Inferior parietal cortex (tissue), 1 donor: ENCODE measurements around the gene PRDX2.

Experiments used
- DNase-seq: peaks from one replicate; pipeline ENCODE4 v3.0.0-alpha.2; 2016; ENCODE audit errors: extremely low spot score

Gene PRDX2

GRCh38 chr19:12792051-12792852 lies 9.3 kb downstream of the PRDX2 start:
- DNase-seq: peak; percentile 47

DNA sequence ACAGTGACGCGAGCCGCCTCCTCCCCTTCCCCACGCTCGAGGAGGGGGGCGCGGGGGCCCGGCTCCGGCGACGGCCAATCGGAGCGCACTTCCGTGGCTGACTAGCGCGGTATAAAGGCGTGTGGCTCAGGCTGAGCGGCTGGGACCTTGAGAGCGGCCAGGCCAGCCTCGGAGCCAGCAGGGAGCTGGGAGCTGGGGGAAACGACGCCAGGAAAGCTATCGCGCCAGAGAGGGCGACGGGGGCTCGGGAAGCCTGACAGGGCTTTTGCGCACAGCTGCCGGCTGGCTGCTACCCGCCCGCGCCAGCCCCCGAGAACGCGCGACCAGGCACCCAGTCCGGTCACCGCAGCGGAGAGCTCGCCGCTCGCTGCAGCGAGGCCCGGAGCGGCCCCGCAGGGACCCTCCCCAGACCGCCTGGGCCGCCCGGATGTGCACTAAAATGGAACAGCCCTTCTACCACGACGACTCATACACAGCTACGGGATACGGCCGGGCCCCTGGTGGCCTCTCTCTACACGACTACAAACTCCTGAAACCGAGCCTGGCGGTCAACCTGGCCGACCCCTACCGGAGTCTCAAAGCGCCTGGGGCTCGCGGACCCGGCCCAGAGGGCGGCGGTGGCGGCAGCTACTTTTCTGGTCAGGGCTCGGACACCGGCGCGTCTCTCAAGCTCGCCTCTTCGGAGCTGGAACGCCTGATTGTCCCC lies 10.1 kb downstream of the PRDX2 start, which contains the start of gene JUNB:
Gene JUNB, plus strand, starts transcription at position 142 of the 706 bp plus-strand sequence. Its CDS starts 286 bp downstream, at position 428.
- DNase-seq: peak; percentile 97

- DNase-seq: no peak
These were observed 10.8 kb downstream of the PRDX2 start for GRCh38 chr19:12790628-12791344.

DNA sequence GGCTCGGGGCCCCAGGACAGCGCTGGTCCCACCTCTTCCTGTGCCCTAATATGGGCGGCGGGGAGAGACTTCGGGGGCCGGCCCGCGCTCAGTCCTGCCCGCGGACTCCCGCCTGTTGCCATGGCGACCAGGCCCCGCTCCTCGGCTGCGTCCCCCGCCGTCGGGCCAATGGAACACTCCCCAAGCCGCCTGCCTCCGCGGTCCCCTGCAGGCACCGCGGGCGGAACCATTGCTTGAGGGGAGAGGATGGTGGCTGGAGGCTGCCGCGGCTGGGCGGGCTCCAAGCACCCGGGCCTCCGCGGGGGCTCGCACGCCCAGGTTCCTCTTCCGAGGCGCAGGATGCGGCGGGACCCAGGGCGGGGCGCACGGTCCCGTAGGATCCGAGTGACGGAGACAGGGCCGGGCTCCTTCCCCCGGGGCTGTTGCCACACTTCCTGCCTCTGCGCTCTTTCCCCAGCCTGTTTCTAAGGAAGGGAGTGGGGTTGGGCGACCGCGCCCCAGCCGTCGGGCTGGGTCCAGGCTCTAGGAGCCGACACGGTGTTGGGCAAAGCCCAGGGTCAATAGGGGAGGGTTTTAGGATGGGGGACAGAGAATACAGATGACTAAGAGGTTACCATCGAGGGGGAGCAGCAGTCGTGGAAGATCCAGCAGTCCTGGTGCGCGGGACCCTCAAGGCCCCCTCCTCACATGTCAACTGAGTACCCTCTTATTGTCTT lies 11.5 kb downstream of the PRDX2 start:
- peak; percentile 93 for DNase-seq

- no peak for DNase-seq
These were observed 12.3 kb downstream of the PRDX2 start for GRCh38 chr19:12789098-12789903.

DNA sequence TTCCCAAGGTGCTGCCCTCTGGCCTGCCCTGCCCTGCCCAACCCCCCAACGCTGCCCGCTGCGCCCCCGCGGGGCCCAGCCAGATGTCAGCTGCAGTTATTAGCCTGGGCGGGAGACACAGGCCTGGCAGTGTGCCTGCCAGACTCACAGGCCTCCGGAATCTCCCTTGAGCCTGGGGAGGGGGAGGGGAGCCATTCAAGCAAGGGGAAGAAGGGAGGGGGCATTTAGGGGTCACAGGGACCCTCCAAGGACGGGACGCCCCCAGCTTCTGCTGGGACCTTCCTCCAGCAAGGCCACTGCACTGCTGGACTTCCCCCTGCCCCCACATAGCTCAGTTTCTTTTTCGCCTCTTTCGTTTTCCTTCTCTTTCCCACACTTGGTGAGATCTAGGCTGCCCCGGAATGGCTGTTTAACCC lies 12.9 kb downstream of the PRDX2 start:
- peak; percentile 48 for DNase-seq

GRCh38 chr19:12788042-12788681 lies 13.4 kb downstream of the PRDX2 start:
- DNase-seq: no peak

- DNase-seq: no peak
These were observed 14.1 kb downstream of the PRDX2 start for GRCh38 chr19:12787458-12787857.

- DNase-seq: no peak
These were observed 14.6 kb downstream of the PRDX2 start for GRCh38 chr19:12786952-12787351.

GRCh38 chr19:12786141-12786870 lies 15.3 kb downstream of the PRDX2 start:
- no peak for DNase-seq

DNA sequence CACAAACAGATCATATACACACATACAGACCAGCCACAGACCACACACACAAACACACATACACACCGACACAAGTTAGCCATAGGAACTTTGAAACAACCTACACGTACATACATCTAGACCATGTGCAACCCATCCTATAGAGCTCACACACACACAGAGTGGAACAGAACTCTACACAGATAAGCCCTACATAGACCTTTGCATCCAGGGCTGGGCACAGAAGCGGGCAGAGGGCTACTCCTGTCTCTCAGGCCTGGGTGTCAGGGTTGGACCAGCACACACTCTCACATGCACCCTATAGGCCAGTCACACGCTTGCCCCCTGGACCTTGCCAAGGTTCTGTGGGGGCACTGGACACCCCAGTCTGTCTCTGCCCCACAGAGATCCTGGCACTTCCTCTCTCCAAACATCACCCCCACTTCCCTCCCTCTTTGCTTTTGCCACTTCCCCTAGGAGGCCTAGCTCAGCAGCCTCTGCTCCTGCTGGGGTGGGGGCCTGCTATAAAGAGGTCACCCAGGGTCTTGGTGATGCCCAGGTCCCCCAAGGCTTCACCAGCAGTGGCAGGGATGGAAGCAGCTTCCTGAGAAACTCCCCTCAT lies 16.1 kb downstream of the PRDX2 start:
- no peak for DNase-seq

DNA sequence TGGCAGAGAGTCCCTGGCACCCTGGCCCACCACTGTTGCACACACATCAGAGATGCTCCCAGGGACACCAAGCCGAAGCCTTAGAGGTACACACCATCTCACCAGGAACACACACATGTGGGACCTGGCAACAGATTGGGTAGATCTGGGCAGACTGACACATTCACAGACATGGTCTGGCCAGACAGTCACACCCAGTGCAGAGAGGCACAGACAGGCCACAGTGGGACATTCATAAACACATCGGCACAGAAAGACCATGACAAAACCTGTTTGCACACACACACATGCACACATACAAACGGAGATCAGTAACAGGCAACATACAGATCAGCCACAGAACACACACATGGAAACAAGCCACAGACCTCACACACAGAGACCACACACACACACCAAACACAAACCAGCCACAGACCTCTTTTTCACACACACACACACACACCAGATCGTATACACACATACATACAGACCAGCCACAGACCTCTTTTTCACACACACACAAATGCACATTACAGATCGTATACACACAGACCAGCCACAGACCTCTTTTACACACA lies 16.6 kb downstream of the PRDX2 start:
- DNase-seq: no peak

DNA sequence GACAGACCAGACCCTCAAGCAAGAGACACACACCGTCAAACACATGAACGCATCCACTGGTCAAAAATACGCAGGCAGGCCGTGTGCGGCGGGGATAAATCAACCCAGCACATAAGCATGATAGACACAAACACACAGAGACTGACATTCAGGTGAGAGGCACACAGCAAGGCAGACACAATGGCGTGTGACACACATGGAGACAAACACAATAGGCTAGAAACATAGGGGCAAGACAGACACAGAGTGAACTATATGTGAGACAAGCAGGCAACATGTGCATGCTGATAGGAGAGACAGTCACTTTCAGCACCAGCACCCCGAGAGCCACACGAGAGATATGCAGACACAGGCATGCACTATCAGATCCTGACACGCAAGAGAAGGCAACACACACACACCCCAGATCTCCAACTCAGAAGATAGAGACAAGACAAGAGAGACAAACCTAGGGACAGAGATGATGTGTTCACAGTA lies 17.2 kb downstream of the PRDX2 start:
- no peak for DNase-seq

GRCh38 chr19:12783849-12784393 lies 17.7 kb downstream of the PRDX2 start:
- no peak for DNase-seq

DNA sequence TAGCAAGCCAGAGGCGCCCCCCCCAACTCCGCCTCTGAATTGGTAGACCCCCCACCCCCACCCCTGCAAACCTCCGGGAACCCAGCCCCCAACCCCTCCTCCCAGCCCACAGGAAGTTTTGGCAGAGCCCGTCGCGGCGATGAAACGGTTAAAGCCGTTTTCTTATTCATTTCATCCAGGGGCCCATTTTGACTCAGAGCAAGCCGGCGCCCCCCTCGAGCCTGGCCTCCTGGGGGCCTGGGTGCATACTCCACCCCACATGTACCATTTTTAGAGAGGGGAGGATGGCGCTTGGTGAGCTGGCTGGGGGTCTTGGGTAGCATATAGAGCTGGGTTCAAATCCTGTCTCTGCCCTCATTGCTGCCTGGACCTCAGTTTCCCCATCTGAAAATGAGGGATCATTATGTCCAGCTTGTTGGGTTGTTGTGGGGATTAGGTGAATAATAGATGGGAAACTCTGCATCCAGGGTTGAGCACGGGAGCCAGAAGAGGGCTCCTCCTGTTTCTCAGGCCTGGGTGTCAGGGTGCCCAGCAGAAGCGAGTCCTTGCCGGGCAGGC lies 18.2 kb downstream of the PRDX2 start:
- no peak for DNase-seq

- peak; percentile 90 for DNase-seq
These were observed 18.9 kb downstream of the PRDX2 start for GRCh38 chr19:12782424-12783290.

DNA sequence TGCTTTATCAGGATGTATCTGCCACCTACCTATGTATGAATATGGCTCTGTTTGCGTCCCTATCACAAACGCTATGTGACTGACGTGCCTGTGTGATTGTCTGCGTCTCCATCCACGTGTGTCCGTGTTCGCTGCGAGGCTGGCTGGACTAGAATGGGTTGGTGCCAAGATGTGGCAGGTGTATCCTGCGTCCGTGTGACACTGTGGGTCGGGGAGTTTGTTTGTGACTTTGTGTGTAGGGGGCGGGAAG lies 19.5 kb downstream of the PRDX2 start:
- no peak for DNase-seq
